HEK293 (cell line): Measurements from ENCODE around the gene GAPVD1.

Source experiments
- CTCF ChIA-PET: fragments of 350-600 bp; formaldehyde crosslinking; extraction: SDS; loops from one replicate; lab custom pipeline; 2021; ENCODE audit warnings: antibody characterized with exemption; lab: Yijun Ruan, JAX
- POLR2A ChIA-PET: fragments of 300-600 bp; formaldehyde crosslinking; extraction: SDS; loops from one replicate; lab custom pipeline; 2020; ENCODE audit warnings: antibody characterized with exemption, inconsistent platforms; lab: Yijun Ruan, JAX
- H3K27ac ChIP-seq: fragments of 200-500 bp; sonication (Bioruptor generic); 2 replicates; pipeline ENCODE4 v1.5.1; 2014; ENCODE audit warnings: low read depth, low read length, control low read depth, inconsistent platforms; ENCODE audit errors: extremely low read depth
- H3K36me3 ChIP-seq, 2 experiments: fragments of 200-500 bp in 1 of 2; sonication (Bioruptor generic) in 1 of 2; 1 replicate in 1 of 2; 2 replicates in 1 of 2; pipeline ENCODE4 v1.5.1; 2014 to 2017; ENCODE audit warnings: inconsistent platforms in 2 of 2, low read length in 2 of 2; ENCODE audit not compliant: control insufficient read depth in 2 of 2, insufficient read depth in 1 of 2
- H3K4me1 ChIP-seq: fragments of 200-500 bp; sonication (Bioruptor generic); 2 replicates; pipeline ENCODE4 v1.5.1; 2014; ENCODE audit warnings: mild to moderate bottlenecking, low read length, inconsistent platforms; ENCODE audit not compliant: control insufficient read depth, insufficient read depth
- H3K4me3 ChIP-seq: 2 replicates; pipeline ENCODE4 v1.5.1; 2011; ENCODE audit warnings: low read depth, mild to moderate bottlenecking, control low read depth, low read length, moderate library complexity
- H3K9me3 ChIP-seq: fragments of 200-500 bp; sonication (Bioruptor generic); 2 replicates; pipeline ENCODE4 v1.5.1; 2014; ENCODE audit warnings: low read depth, low read length, inconsistent platforms; ENCODE audit not compliant: control insufficient read depth, insufficient read depth
- BCL6B ChIP-seq: fragments of 450-650 bp; formaldehyde crosslinking; IDR thresholded peaks from 2 replicates; pipeline ENCODE4 v1.5.1; 2017; ENCODE audit warnings: missing biosample characterization, missing genetic modification characterization
- IKZF3 ChIP-seq: fragments of 450-650 bp; IDR thresholded peaks from 2 replicates; pipeline ENCODE4 v1.5.0; 2018; ENCODE audit warnings: missing biosample characterization, mild to moderate bottlenecking, missing genetic modification characterization, moderate library complexity
- KLF7 ChIP-seq: fragments of 450-650 bp; formaldehyde crosslinking; IDR thresholded peaks from 2 replicates; pipeline ENCODE4 v1.5.1; 2016; ENCODE audit warnings: missing biosample characterization, missing genetic modification characterization, borderline replicate concordance
- SCRT2 ChIP-seq: fragments of 450-650 bp; formaldehyde crosslinking; IDR thresholded peaks from 2 replicates; pipeline ENCODE4 v1.5.1; 2016; ENCODE audit warnings: missing biosample characterization, missing genetic modification characterization
- SP3 ChIP-seq: fragments of 450-650 bp; formaldehyde crosslinking; IDR thresholded peaks from 2 replicates; pipeline ENCODE4 v1.5.1; 2016; ENCODE audit warnings: missing biosample characterization, missing genetic modification characterization
- ZBTB17 ChIP-seq: fragments of 450-650 bp; formaldehyde crosslinking; IDR thresholded peaks from 2 replicates; pipeline ENCODE4 v1.5.1; 2016; ENCODE audit warnings: missing biosample characterization, missing genetic modification characterization
- ZEB2 ChIP-seq: fragments of 450-650 bp; formaldehyde crosslinking; IDR thresholded peaks from 2 replicates; pipeline ENCODE4 v1.5.1; 2016; ENCODE audit warnings: missing biosample characterization, missing genetic modification characterization
- ZFP37 ChIP-seq: fragments of 450-650 bp; formaldehyde crosslinking; IDR thresholded peaks from 2 replicates; pipeline ENCODE4 v1.5.1; 2016; ENCODE audit warnings: missing biosample characterization, missing genetic modification characterization
- ZFP69B ChIP-seq: fragments of 450-650 bp; formaldehyde crosslinking; IDR thresholded peaks from 2 replicates; pipeline ENCODE4 v1.5.1; 2016; ENCODE audit warnings: missing biosample characterization, missing genetic modification characterization
- ZIC2 ChIP-seq: fragments of 450-650 bp; formaldehyde crosslinking; IDR thresholded peaks from 2 replicates; pipeline ENCODE4 v1.5.1; 2016; ENCODE audit warnings: missing biosample characterization, missing genetic modification characterization
- ZNF10 ChIP-seq: fragments of 450-650 bp; formaldehyde crosslinking; IDR thresholded peaks from 2 replicates; pipeline ENCODE4 v1.5.1; 2017; ENCODE audit warnings: missing biosample characterization, missing genetic modification characterization
- ZNF114 ChIP-seq: fragments of 450-650 bp; formaldehyde crosslinking; IDR thresholded peaks from 2 replicates; pipeline ENCODE4 v1.5.0; 2017; ENCODE audit warnings: missing biosample characterization, missing genetic modification characterization
- ZNF121 ChIP-seq: fragments of 450-650 bp; formaldehyde crosslinking; IDR thresholded peaks from 2 replicates; pipeline ENCODE4 v1.5.1; 2016; ENCODE audit warnings: missing biosample characterization, missing genetic modification characterization
- ZNF174 ChIP-seq: fragments of 450-650 bp; formaldehyde crosslinking; IDR thresholded peaks from 2 replicates; pipeline ENCODE4 v1.5.0; 2017; ENCODE audit warnings: missing biosample characterization, mild to moderate bottlenecking, missing genetic modification characterization
- ZNF324 ChIP-seq: fragments of 450-650 bp; formaldehyde crosslinking; IDR thresholded peaks from 2 replicates; pipeline ENCODE4 v1.5.1; 2016; ENCODE audit warnings: missing biosample characterization, missing genetic modification characterization
- ZNF362 ChIP-seq: fragments of 450-650 bp; formaldehyde crosslinking; IDR thresholded peaks from 2 replicates; pipeline ENCODE4 v1.5.1; 2016; ENCODE audit warnings: missing biosample characterization, missing genetic modification characterization
- ZNF404 ChIP-seq: fragments of 450-650 bp; formaldehyde crosslinking; IDR thresholded peaks from 2 replicates; pipeline ENCODE4 v1.5.1; 2017; ENCODE audit warnings: missing biosample characterization, missing genetic modification characterization
- ZNF513 ChIP-seq: fragments of 450-650 bp; IDR thresholded peaks from 2 replicates; pipeline ENCODE4 v1.5.1; 2018; ENCODE audit warnings: missing biosample characterization, missing genetic modification characterization
- ZNF555 ChIP-seq: fragments of 450-650 bp; formaldehyde crosslinking; conservative IDR thresholded peaks from 2 replicates; pipeline ENCODE4 v1.5.1; 2017; ENCODE audit warnings: missing biosample characterization, mild to moderate bottlenecking, missing genetic modification characterization, inconsistent platforms
- ZNF558 ChIP-seq: fragments of 450-650 bp; formaldehyde crosslinking; IDR thresholded peaks from 2 replicates; pipeline ENCODE4 v1.5.1; 2016; ENCODE audit warnings: missing biosample characterization, missing genetic modification characterization
- ZNF626 ChIP-seq: fragments of 450-650 bp; sonication (Bioruptor Pico); formaldehyde crosslinking; IDR thresholded peaks from 2 replicates; pipeline ENCODE4 v1.5.1; 2018; ENCODE audit warnings: missing biosample characterization, missing genetic modification characterization, inconsistent platforms
- ZSCAN18 ChIP-seq: fragments of 450-650 bp; formaldehyde crosslinking; IDR thresholded peaks from 2 replicates; pipeline ENCODE4 v1.5.1; 2016; ENCODE audit warnings: missing biosample characterization, missing genetic modification characterization
- ZXDB ChIP-seq: fragments of 450-650 bp; formaldehyde crosslinking; IDR thresholded peaks from 2 replicates; pipeline ENCODE4 v1.5.1; 2016; ENCODE audit warnings: missing biosample characterization, missing genetic modification characterization
- TF ChIP-seq, protein P1 (sequence below): fragments of 450-650 bp; formaldehyde crosslinking; IDR thresholded peaks from 2 replicates; pipeline ENCODE4 v1.5.1; 2016; ENCODE audit warnings: missing biosample characterization, missing genetic modification characterization
- TF ChIP-seq, protein P2 (sequence below): fragments of 450-650 bp; formaldehyde crosslinking; IDR thresholded peaks from 2 replicates; pipeline ENCODE4 v1.5.1; 2016; ENCODE audit warnings: missing biosample characterization, missing genetic modification characterization

The GAPVD1 gene

GRCh38 chr9:125341566-125341965 lies 79.9 kb downstream of the GAPVD1 start:
- no peak for TF ChIP-seq ZNF174 (tag by site-specific recombination)
- TF ChIP-seq ZNF404 (tag by site-specific recombination) = no peak
- TF ChIP-seq ZNF513 (tag by site-specific recombination) = no peak
- TF ChIP-seq KLF7 (tag by site-specific recombination) = no peak
- no peak for TF ChIP-seq ZSCAN18 (tag by site-specific recombination)
- TF ChIP-seq ZNF626 (tag by site-specific recombination) = no peak
- POLR2A ChIA-PET = interaction anchor here (0.6 to 1.3 kb wide), 2 partner anchors 100 to 155 kb away, joined by 3 to 7 read pairs; partner anchors contain the start of gene HSPA5
- 0 out of 2 replicates have a peak, but pooled peaks cover 2% of the 10 kb centered on the region for H3K4me1 ChIP-seq
- H3K36me3 ChIP-seq = peaks cover 7 to 85% of the 10 kb centered on the region in 2 experiments
- H3K9me3 ChIP-seq = no peaks in the 10 kb centered on the region
- no peak overlapping the region for H3K4me3 ChIP-seq
- H3K27ac ChIP-seq = no peak overlapping the region
- CTCF ChIA-PET = interaction anchor here (0.8 to 1.5 kb wide), 2 partner anchors 34 to 85 kb away, joined by 3 to 5 read pairs; no protein-coding TSS in a partner anchor

GRCh38 chr9:125343518-125344275 lies 82.1 kb downstream of the GAPVD1 start:
- ChIA-PET CTCF (interaction anchor here (0.7 to 1.0 kb wide), 2 partner anchors 88 to 1139 kb away, joined by 4 to 9 read pairs; no protein-coding TSS in a partner anchor), POLR2A (no interaction called here)
- Histone ChIP-seq H3K4me3 (no peak overlapping the region), H3K9me3 (no peaks in the 10 kb centered on the region), H3K36me3 (peaks cover 15 to 86% of the 10 kb centered on the region in 2 experiments), H3K4me1 (0 out of 2 replicates have a peak, but pooled peaks cover 2% of the 10 kb centered on the region), H3K27ac (no peak overlapping the region)
- TF ChIP-seq ZNF174 (tag by site-specific recombination) (no peak), ZNF121 (tag by site-specific recombination) (no peak), ZNF114 (no peak), ZXDB (tag by site-specific recombination) (no peak), ZFP69B (tag by site-specific recombination) (no peak), ZFP37 (no peak), ZNF324 (tag by site-specific recombination) (no peak), SCRT2 (tag by site-specific recombination) (peak; percentile 92), ZNF555 (tag by site-specific recombination) (no peak), ZEB2 (tag by site-specific recombination) (0 out of 2 replicates have a peak, but pooled peaks have one; percentile 24), BCL6B (tag by site-specific recombination) (no peak), ZIC2 (tag by site-specific recombination) (peak; percentile 61), ZNF362 (tag by site-specific recombination) (no peak), ZNF10 (tag by site-specific recombination) (no peak), ZBTB17 (peak; percentile 34; the same call in 1 of the 2 replicates), SP3 (tag by site-specific recombination) (no peak), ZNF558 (no peak), IKZF3 (0 out of 2 replicates have a peak, but pooled peaks have one; percentile 46)
- TF ChIP-seq, protein P1, sequence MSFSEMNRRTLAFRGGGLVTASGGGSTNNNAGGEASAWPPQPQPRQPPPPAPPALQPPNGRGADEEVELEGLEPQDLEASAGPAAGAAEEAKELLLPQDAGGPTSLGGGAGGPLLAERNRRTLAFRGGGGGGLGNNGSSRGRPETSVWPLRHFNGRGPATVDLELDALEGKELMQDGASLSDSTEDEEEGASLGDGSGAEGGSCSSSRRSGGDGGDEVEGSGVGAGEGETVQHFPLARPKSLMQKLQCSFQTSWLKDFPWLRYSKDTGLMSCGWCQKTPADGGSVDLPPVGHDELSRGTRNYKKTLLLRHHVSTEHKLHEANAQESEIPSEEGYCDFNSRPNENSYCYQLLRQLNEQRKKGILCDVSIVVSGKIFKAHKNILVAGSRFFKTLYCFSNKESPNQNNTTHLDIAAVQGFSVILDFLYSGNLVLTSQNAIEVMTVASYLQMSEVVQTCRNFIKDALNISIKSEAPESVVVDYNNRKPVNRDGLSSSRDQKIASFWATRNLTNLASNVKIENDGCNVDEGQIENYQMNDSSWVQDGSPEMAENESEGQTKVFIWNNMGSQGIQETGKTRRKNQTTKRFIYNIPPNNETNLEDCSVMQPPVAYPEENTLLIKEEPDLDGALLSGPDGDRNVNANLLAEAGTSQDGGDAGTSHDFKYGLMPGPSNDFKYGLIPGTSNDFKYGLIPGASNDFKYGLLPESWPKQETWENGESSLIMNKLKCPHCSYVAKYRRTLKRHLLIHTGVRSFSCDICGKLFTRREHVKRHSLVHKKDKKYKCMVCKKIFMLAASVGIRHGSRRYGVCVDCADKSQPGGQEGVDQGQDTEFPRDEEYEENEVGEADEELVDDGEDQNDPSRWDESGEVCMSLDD (tag by site-specific recombination) = no peak
- TF ChIP-seq, protein P2, sequence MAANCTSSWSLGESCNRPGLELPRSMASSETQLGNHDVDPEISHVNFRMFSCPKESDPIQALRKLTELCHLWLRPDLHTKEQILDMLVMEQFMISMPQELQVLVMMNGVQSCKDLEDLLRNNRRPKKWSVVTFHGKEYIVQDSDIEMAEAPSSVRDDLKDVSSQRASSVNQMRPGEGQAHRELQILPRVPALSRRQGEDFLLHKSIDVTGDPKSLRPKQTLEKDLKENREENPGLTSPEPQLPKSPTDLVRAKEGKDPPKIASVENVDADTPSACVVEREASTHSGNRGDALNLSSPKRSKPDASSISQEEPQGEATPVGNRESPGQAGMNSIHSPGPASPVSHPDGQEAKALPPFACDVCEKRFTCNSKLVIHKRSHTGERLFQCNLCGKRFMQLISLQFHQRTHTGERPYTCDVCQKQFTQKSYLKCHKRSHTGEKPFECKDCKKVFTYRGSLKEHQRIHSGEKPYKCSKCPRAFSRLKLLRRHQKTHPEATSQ (tag by site-specific recombination) = no peak
